NCI-H1436 treated with DMSO at 0.1 percent for 48 hours (cell line): ENCODE data around the gene GALR3.

Source experiments
- DNase-seq: peaks from one replicate; lab custom pipeline; 2025; lab: John Stamatoyannopoulos, UW

GALR3 gene

GRCh38 chr22:37803639-37804351 is 19.4 kb upstream of the GALR3 start:
- DNase-seq = no peak

GRCh38 chr22:37804352-37804880 is 18.8 kb upstream of the GALR3 start:
- no peak for DNase-seq

GRCh38 chr22:37804881-37805809 is 18.0 kb upstream of the GALR3 start:
- DNase-seq = no peak

DNA sequence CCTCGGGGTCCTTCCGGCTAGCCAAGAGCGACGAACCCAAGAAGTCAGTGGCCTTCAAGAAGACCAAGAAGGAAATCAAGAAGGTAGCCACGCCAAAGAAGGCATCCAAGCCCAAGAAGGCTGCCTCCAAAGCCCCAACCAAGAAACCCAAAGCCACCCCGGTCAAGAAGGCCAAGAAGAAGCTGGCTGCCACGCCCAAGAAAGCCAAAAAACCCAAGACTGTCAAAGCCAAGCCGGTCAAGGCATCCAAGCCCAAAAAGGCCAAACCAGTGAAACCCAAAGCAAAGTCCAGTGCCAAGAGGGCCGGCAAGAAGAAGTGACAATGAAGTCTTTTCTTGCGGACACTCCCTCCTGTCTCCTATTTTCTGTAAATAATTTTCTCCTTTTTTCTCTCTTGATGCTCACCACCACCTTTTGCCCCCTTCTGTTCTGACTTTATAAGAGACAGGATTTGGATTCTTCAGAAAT is 17.3 kb upstream of the GALR3 start:
- no peak for DNase-seq

GRCh38 chr22:37806409-37807333 is 16.5 kb upstream of the GALR3 start:
- no peak for DNase-seq

GRCh38 chr22:37807410-37808293 is 15.5 kb upstream of the GALR3 start, which contains the start of gene GCAT:
Gene GCAT, plus strand, starts transcription at chr22:37807934. Its CDS starts 34 bp downstream, at chr22:37807968.
- peak; percentile 51 for DNase-seq

GRCh38 chr22:37808294-37808657 is 14.9 kb upstream of the GALR3 start:
- no peak for DNase-seq

- no peak for DNase-seq
These were observed 13.4 kb upstream of the GALR3 start for GRCh38 chr22:37809672-37810333.

- DNase-seq = no peak
These were observed 11.3 kb upstream of the GALR3 start for GRCh38 chr22:37811867-37812266.

GRCh38 chr22:37812869-37813678 is 10.1 kb upstream of the GALR3 start:
- DNase-seq = no peak

- DNase-seq = no peak
These were observed 7.6 kb upstream of the GALR3 start for GRCh38 chr22:37815593-37815992.

DNA sequence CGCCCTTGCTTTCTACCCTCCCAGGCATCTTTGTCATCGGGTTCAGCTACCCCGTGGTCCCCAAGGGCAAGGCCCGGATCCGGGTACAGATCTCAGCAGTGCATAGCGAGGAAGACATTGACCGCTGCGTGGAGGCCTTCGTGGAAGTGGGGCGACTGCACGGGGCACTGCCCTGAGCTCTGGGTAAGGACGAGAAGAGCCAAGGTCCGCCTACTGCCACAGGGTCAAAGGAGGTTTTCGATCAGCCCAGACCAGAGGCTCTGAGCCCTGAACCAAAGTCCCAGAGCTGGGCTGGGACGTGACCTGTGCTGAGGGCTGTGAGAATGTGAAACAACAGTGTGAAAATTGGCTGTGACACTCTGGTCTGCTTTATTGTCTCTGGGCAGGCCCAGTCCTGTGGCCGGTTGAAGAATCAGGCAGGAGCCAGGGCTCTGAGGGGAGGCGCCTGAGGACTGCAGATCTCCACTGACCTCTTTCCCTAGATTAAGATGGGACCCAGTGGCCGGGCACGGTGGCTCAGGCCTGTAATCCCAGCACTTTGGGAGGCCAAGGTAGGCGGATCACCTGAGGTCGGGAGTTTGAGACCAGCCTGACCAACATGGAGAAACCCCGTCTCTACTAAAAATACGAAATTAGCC is 6.5 kb upstream of the GALR3 start:
- no peak for DNase-seq

DNA sequence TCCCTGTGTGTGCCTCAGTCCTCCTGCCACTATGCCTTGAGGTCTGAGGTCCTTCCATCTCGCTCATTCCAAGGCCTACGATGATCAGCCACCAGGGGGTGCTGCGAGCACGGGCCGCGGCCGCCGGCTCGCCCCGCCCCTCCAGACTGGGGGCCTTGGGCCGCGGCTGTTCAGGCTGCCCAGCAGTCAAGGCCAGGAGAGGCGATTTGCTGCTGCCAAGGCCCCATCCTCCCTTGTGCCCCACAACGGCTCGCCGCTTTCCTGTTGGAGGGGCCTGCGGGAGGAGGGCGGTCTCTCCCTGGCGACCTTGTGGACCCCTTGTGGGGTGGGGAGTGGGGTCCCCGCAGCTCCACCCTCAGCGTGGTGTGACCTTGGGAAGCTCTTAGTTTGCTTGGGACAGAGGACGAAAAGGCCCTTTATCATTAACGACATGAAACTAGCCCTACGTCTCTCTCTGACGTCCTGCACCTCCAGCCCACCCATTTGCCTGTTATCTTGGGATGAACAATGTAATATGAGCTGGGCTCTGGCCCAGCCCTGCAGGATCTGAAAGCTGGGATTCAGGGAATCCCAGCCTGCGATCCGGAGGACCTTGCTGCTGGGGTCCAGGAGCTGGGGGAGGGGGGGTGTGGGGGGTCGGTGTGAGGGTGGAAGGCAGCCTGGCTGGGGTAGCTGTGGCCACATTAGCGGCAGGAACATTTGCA is 5.3 kb upstream of the GALR3 start:
- DNase-seq = no peak

DNA sequence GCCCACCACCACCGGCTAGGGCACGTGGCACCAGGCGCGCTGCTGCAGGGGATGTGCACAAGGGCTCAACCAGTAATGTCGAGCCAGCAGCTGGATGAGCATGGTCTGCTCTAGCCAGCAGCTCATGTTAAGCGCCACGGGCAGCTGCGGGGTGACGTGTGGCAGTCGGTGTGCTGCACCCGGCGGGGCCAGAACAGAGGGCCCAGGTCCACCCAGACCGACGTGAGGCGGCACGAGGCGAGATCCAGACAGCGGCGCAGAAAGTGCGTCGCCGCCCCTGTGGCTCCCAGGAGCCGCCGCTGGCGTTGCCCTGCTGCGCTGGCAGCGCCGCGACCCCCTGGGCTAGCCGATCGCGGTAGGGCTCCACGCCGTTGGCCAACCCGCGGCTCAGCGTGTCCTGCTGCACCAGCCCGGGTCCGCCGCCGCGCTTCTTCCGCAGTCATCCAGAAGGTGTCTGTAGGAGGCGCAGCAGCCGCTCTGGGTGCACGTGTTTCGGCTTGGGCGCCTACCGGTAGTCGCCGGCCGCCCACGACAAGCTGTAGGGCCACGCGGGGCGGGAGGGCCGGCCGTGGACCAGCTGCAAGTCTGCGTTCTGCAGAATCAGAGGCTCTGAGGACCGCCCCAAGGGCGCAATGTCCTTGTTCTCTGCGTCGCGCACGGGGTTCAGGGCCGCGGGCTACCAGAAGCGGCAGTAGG is 4.6 kb upstream of the GALR3 start:
- no peak for DNase-seq

- no peak for DNase-seq
These were observed 4.1 kb upstream of the GALR3 start for GRCh38 chr22:37819105-37819433.

DNA sequence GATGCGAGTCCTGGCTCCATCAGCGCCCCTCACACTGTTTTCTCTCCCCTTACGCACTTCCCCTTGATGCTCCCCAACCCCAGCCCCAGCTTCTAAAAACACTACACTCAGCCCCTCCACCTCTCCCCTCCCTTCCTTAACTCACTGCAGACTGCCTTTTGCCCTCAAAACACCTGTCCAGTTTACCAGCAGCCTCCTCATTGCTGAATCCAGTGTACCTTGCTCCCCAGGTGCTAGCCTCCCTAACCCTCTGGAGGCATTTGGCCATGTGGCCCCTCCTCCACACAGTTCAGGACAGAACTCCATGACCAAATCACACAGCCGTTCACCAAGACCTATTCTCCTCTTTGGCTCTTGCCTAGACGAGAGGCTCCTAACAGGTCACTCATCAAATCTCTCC is 2.8 kb upstream of the GALR3 start:
- DNase-seq = no peak

DNA sequence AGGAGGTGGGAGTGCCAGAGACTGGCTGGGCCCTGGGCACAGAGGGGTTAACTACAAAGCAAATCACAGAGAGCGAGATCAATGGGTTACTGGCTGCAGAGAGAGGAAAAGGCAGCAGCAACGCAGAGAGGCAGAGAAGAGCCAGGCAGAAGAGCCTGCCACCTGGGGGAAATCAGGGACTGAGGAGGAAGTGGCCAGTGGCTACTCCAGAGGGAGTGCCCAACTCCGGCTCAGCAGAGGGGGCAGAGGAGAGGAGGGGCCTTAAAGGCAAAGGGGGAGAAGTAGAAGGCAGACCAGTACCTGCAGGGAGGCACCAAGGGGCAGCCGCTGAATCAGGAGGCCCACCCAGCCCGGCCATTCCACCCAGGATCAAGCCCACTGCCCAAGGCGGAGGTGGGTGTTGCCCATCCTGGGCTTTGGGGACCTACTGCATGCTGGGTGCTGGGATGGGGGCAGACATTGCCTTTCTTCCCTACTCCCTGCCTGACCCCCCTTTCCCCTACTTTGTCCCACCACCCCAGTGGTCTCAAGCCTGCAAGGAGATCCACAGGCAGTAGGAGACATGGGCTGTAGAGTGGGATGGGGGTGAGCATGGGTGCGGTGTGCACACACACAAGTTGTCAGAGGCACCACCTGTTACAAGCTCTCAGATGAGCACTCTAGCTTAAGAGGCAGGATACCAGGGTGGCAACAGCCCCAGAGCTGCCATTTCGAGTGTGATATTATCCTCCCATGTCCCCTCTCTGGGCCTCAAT is 926 bp upstream of the GALR3 start:
- no peak for DNase-seq
